BE2C (cell line): Measurements from ENCODE around the gene SLC39A13.

Experiments
- DNase-seq: peaks from one replicate; pipeline ENCODE4 v3.0.0-alpha.2; 2020
- H3K27me3 ChIP-seq: fragments of 250-450 bp; sonication (Bioruptor Pico); 2 replicates; pipeline ENCODE4 v1.5.1; 2020; ENCODE audit warnings: mild to moderate bottlenecking
- H3K36me3 ChIP-seq: fragments of 250-450 bp; sonication (Bioruptor Pico); 2 replicates; pipeline ENCODE4 v1.5.1; 2020; ENCODE audit warnings: mild to moderate bottlenecking
- H3K4me1 ChIP-seq: fragments of 250-450 bp; sonication (Bioruptor Pico); 2 replicates; pipeline ENCODE4 v1.5.1; 2020
- H3K4me3 ChIP-seq: 2 replicates; pipeline ENCODE4 v1.5.1; 2011; ENCODE audit warnings: low read depth, low read length
- H3K9me3 ChIP-seq: fragments of 250-450 bp; sonication (Bioruptor Pico); 2 replicates; pipeline ENCODE4 v1.5.1; 2020
- TF ChIP-seq, protein P1 (sequence below): IDR thresholded peaks from 2 replicates; pipeline ENCODE4 v1.5.1; 2012; ENCODE audit warnings: mild to moderate bottlenecking, low read depth, low read length

The SLC39A13 gene

GRCh38 chr11:47392546-47393162, 15.7 kb upstream of the SLC39A13 start:
- H3K9me3 ChIP-seq, result no peaks in the 10 kb centered on the region

GRCh38 chr11:47393163-47394049, 15.0 kb upstream of the SLC39A13 start:
- no peaks in the 10 kb centered on the region for H3K4me1 ChIP-seq
- TF ChIP-seq, protein P1, sequence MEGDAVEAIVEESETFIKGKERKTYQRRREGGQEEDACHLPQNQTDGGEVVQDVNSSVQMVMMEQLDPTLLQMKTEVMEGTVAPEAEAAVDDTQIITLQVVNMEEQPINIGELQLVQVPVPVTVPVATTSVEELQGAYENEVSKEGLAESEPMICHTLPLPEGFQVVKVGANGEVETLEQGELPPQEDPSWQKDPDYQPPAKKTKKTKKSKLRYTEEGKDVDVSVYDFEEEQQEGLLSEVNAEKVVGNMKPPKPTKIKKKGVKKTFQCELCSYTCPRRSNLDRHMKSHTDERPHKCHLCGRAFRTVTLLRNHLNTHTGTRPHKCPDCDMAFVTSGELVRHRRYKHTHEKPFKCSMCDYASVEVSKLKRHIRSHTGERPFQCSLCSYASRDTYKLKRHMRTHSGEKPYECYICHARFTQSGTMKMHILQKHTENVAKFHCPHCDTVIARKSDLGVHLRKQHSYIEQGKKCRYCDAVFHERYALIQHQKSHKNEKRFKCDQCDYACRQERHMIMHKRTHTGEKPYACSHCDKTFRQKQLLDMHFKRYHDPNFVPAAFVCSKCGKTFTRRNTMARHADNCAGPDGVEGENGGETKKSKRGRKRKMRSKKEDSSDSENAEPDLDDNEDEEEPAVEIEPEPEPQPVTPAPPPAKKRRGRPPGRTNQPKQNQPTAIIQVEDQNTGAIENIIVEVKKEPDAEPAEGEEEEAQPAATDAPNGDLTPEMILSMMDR, result no peak
- H3K36me3 ChIP-seq, result no peaks in the 10 kb centered on the region
- DNase-seq, result no peak
- H3K27me3 ChIP-seq, result no peaks in the 10 kb centered on the region
- H3K4me3 ChIP-seq, result no peak overlapping the region
- H3K9me3 ChIP-seq, result no peaks in the 10 kb centered on the region

More at GRCh38 chr11:47392546-47393162, 15.7 kb upstream of the SLC39A13 start:
- TF ChIP-seq, protein P1, result no peak
- DNase-seq, result no peak
- H3K27me3 ChIP-seq, result no peaks in the 10 kb centered on the region
- no peak overlapping the region for H3K4me3 ChIP-seq
- H3K36me3 ChIP-seq, result no peaks in the 10 kb centered on the region
- no peaks in the 10 kb centered on the region for H3K4me1 ChIP-seq

GRCh38 chr11:47394050-47394321, 14.4 kb upstream of the SLC39A13 start:
- H3K4me1 ChIP-seq, result no peaks in the 10 kb centered on the region
- DNase-seq, result no peak
- no peak overlapping the region for H3K4me3 ChIP-seq
- no peaks in the 10 kb centered on the region for H3K36me3 ChIP-seq
- TF ChIP-seq, protein P1, result no peak
- H3K9me3 ChIP-seq, result no peaks in the 10 kb centered on the region
- no peaks in the 10 kb centered on the region for H3K27me3 ChIP-seq

DNA sequence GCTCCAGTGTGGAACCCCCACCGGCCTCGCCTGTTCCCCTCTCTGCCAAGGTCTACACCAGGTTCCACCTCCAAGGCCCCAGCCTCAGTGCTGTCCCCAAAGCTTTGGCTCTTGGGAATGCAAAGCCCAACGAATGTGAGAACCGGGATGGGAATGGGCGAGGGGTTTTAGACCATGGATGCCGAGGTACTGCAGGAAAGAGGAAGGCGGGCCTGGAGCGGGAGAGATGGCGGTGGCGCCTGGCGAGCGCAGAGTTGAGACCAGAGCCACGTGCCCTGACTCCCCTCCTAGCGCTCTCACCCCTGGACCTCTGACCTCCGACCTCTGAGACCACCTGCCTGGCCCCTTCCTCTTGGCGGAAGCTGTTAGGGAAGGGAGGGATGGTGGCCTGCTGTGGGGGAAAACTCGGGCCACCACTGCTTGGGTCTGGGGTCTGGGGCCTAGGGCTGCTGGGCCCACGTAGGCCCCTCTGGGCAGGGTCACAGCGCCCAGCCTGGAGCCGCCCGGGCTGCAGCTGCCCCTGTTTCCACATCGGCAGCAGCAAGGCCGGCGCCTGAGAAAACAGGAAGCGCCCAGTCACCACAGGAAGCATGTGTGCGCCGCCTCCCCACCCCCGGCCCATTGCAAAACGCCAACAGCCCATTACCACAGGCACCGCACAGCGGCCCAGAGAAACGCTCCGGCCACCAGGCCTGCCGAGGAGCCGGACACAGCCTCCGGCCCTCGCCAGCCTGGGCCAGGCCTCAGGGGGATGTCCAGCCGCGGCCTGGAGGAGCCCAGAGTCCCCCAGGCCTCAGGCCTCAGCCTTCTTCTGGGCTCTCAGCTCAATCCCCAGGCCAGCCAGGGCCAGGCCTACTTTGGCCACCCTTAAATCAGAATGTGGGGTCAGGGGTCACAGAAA, 13.8 kb upstream of the SLC39A13 start:
- Histone ChIP-seq H3K4me3 (no peak overlapping the region), H3K27me3 (no peaks in the 10 kb centered on the region)

DNA sequence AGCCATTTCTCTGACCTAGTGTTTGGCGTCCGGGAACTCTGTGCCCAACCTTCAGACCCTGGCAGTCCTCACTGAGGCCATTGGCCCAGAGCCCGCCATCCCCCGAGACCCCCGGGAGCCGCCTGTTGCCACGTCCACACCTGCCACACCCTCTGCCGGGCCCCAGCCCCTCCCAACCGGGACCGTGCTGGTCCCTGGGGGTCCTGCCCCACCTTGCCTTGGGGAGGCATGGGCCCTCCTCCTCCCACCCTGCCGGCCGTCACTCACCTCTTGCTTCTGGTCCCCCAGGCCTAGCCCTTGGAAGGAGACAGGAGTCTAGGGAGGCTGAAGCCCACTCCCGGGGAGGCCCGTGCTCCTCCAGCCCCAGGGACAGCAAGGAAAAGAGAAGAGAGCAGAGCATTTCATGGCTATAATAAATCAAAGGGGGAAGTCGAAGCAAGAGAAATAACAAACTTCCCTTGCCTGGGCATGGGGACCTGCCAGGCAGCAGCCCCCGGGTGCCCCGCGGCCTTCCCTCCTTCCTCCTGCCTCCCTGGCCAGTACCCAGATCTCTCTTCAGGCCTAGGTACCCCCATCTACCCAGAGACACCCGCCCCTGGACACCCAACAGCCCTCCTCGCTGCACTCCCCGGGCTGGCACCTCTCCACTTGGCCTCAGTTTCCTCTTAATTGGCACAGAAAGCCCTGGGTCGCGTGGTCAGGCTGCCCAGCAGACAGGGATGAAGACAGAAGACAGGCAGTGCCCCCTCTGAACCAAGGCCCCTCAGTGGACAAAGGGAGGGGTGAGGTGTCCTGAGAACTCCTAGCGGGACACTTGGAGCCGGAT, 13.0 kb upstream of the SLC39A13 start:
- DNase-seq, result no peak
- H3K4me3 ChIP-seq, result no peak overlapping the region
- H3K9me3 ChIP-seq, result no peaks in the 10 kb centered on the region
- TF ChIP-seq, protein P1, result no peak
- no peaks in the 10 kb centered on the region for H3K27me3 ChIP-seq
- H3K36me3 ChIP-seq, result no peaks in the 10 kb centered on the region
- H3K4me1 ChIP-seq, result no peaks in the 10 kb centered on the region

More for the DNA sequence above, 13.8 kb upstream of the SLC39A13 start:
- TF ChIP-seq, protein P1, result no peak
- Histone ChIP-seq H3K4me1 (no peaks in the 10 kb centered on the region), H3K36me3 (no peaks in the 10 kb centered on the region), H3K9me3 (no peaks in the 10 kb centered on the region)
- no peak for DNase-seq
